C4-2B (cell line): Measurements from ENCODE around the gene CFI.

Source experiments
- CTCF ChIP-seq: fragments of 450-650 bp; conservative IDR thresholded peaks from 2 replicates; pipeline ENCODE4 v1.5.1; 2017; ENCODE audit warnings: mild to moderate bottlenecking
- ZFX ChIP-seq: fragments of 450-650 bp; IDR thresholded peaks from 2 replicates; pipeline ENCODE4 v1.6.1; 2017

- TF ChIP-seq CTCF = no peak
- no peak; the same call in 1 of the 2 replicates for TF ChIP-seq ZFX
Observed at GRCh38 chr4:109729117-109729717, 72.6 kb downstream of the CFI start.
